ENCODE measurements around the gene EXOC1. TPM values are rescaled to one million over a fixed set of nuclear protein-coding genes. Genes with fewer than 3 reads are reported as not detected.

Gene EXOC1
- total and polyA plus RNA-seq, 2 donors (not counting 1 experiment from before 2014, with no cell fraction given) = 32.3 to 64.2 TPM

GRCh38 chr4:55904576-55904975 lies 51.1 kb downstream of the EXOC1 start:
- DNase-seq (ENCODE audit: low read depth in 2 of 2) = no peak

GRCh38 chr4:55906323-55906722 lies 52.9 kb downstream of the EXOC1 start:
- Histone ChIP-seq H3K79me2 (ENCODE audit: control insufficient read depth, insufficient read depth, low read length) (no peaks in the 10 kb centered on the region), H3K4me3 (replicated peaks in 1 of 4; ENCODE audit: control extremely low read depth in 1 of 4, insufficient read depth in 1 of 4, low read depth in 3 of 4, low read length in 4 of 4) (no peak overlapping the region), H3K9ac (ENCODE audit: insufficient read depth, low read length) (no peak overlapping the region), H3K36me3 (ENCODE audit: control insufficient read depth, insufficient read depth, low read length) (no peaks in the 10 kb centered on the region), H3K9me3 (ENCODE audit: control insufficient read depth, insufficient read depth, low read depth, low read length) (no peaks in the 10 kb centered on the region), H3K27me3 (ENCODE audit: control insufficient read depth, insufficient read depth, low read length) (no peaks in the 10 kb centered on the region), H4K20me1 (ENCODE audit: control insufficient read depth, extremely low read depth, insufficient read depth, low read length) (no peaks in the 10 kb centered on the region), H3K4me2 (ENCODE audit: extremely low read depth, insufficient read depth, low read length) (no peak overlapping the region), H3K27ac (ENCODE audit: insufficient read depth, low read length) (no peak overlapping the region), H3K4me1 (ENCODE audit: control insufficient read depth, extremely low read depth, insufficient read depth, low read length) (no peaks in the 10 kb centered on the region), H2AFZ (ENCODE audit: low read length) (no peak overlapping the region)
- TF ChIP-seq EZH2 (IDR thresholded peaks at IDR 0.05; ENCODE audit: low read length, missing control alignments) = no peak
- DNase-seq (ENCODE audit: low read depth in 2 of 2) = no peak

More at GRCh38 chr4:55904576-55904975, 51.1 kb downstream of the EXOC1 start:
- H3K4me2 ChIP-seq (ENCODE audit: extremely low read depth, insufficient read depth, low read length) = no peak overlapping the region
- H3K4me3 ChIP-seq (replicated peaks in 1 of 4; ENCODE audit: control extremely low read depth in 1 of 4, insufficient read depth in 1 of 4, low read depth in 3 of 4, low read length in 4 of 4) = no peak overlapping the region
- H3K36me3 ChIP-seq (ENCODE audit: control insufficient read depth, insufficient read depth, low read length) = no peaks in the 10 kb centered on the region
- TF ChIP-seq CTCF (conservative IDR thresholded peaks at IDR 0.05 in 1 of 2, IDR thresholded peaks at IDR 0.05 in 1 of 2; ENCODE audit: low read depth in 1 of 2, low read length in 2 of 2) = no peak
- TF ChIP-seq EZH2 (IDR thresholded peaks at IDR 0.05; ENCODE audit: low read length, missing control alignments) = no peak
- no peak overlapping the region for H3K9ac ChIP-seq (ENCODE audit: insufficient read depth, low read length)
- H2AFZ ChIP-seq (ENCODE audit: low read length) = no peak overlapping the region
- H3K9me3 ChIP-seq (ENCODE audit: control insufficient read depth, insufficient read depth, low read depth, low read length) = no peaks in the 10 kb centered on the region
- H3K4me1 ChIP-seq (ENCODE audit: control insufficient read depth, extremely low read depth, insufficient read depth, low read length) = no peaks in the 10 kb centered on the region
- H4K20me1 ChIP-seq (ENCODE audit: control insufficient read depth, extremely low read depth, insufficient read depth, low read length) = no peaks in the 10 kb centered on the region
- no peaks in the 10 kb centered on the region for H3K27me3 ChIP-seq (ENCODE audit: control insufficient read depth, insufficient read depth, low read length)
- no peaks in the 10 kb centered on the region for H3K79me2 ChIP-seq (ENCODE audit: control insufficient read depth, insufficient read depth, low read length)
- H3K27ac ChIP-seq (ENCODE audit: insufficient read depth, low read length) = no peak overlapping the region

- H3K27ac ChIP-seq (ENCODE audit: insufficient read depth, low read length) = no peak overlapping the region
- H3K4me2 ChIP-seq (ENCODE audit: extremely low read depth, insufficient read depth, low read length) = no peak overlapping the region
These were observed 53.5 kb downstream of the EXOC1 start for GRCh38 chr4:55906989-55907388.

More at GRCh38 chr4:55906989-55907388, 53.5 kb downstream of the EXOC1 start:
- TF ChIP-seq CTCF (conservative IDR thresholded peaks at IDR 0.05 in 1 of 2, IDR thresholded peaks at IDR 0.05 in 1 of 2; ENCODE audit: low read depth in 1 of 2, low read length in 2 of 2) (no peak), EZH2 (IDR thresholded peaks at IDR 0.05; ENCODE audit: low read length, missing control alignments) (no peak)
- Histone ChIP-seq H3K36me3 (ENCODE audit: control insufficient read depth, insufficient read depth, low read length) (no peaks in the 10 kb centered on the region), H4K20me1 (ENCODE audit: control insufficient read depth, extremely low read depth, insufficient read depth, low read length) (no peaks in the 10 kb centered on the region), H3K4me1 (ENCODE audit: control insufficient read depth, extremely low read depth, insufficient read depth, low read length) (no peaks in the 10 kb centered on the region), H3K9me3 (ENCODE audit: control insufficient read depth, insufficient read depth, low read depth, low read length) (no peaks in the 10 kb centered on the region), H3K27me3 (ENCODE audit: control insufficient read depth, insufficient read depth, low read length) (no peaks in the 10 kb centered on the region), H2AFZ (ENCODE audit: low read length) (no peak overlapping the region), H3K79me2 (ENCODE audit: control insufficient read depth, insufficient read depth, low read length) (no peaks in the 10 kb centered on the region), H3K4me3 (replicated peaks in 1 of 4; ENCODE audit: control extremely low read depth in 1 of 4, insufficient read depth in 1 of 4, low read depth in 3 of 4, low read length in 4 of 4) (no peak overlapping the region), H3K9ac (ENCODE audit: insufficient read depth, low read length) (no peak overlapping the region)
- peak in 1 of 2 donors; percentile 45 for DNase-seq (ENCODE audit: low read depth in 2 of 2)
